ENCODE results near the gene FBXO42. TPM values are rescaled to one million over a fixed set of nuclear protein-coding genes. Genes with fewer than 3 reads are reported as not detected.
"Not testable (repeated sequence)": the region's sequence is repeated elsewhere in the genome, so short reads cannot be mapped to it uniquely, and the experiment has no call there.

The FBXO42 gene
- total and polyA plus RNA-seq, 3 experiments from 2014 or later: 15.7 to 23.8 (median 16.9) TPM

DNA sequence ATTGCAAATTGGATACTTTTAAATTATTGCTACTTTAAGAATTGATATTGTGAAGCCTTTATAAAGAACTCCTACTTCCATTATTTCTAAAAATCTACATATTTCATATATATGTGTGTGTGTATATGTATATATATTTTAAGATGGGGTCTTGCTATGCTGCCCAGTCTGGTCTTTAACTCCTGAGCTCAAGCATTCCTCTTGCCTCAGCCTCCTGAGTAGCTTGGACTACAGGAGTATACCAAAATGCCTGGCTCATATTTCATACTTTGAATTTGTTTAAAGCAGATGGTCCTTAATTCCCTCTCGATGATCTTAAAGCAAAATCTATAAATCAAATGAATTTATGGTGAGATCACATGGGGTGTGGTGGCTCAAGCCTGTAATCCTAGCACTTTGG, 90.2 kb downstream of the FBXO42 start:
- no peaks in the 10 kb centered on the region for H3K27me3 Mint-ChIP-seq
- DNase-seq: no peak
- no peaks in the 10 kb centered on the region for H3K9me3 ChIP-seq (ENCODE audit: low read length)
- H3K27me3 ChIP-seq (ENCODE audit: insufficient read depth, low read length, poor library complexity, severe bottlenecking): no peaks in the 10 kb centered on the region
- ChIA-PET POLR2A (no interaction called here), CTCF (no interaction called here)
- no peak overlapping the region for H3K27ac ChIP-seq (ENCODE audit: low read depth, low read length)
- H3K9me3 Mint-ChIP-seq: no peaks in the 10 kb centered on the region
- H3K4me3 Mint-ChIP-seq: no peak overlapping the region
- H3K4me1 Mint-ChIP-seq: peaks cover 7 to 22% (median 15%) of the 10 kb centered on the region in 3 donors
- peaks cover 0 to 19% (median 3%) of the 10 kb centered on the region in 3 donors for H3K36me3 Mint-ChIP-seq
- H3K4me1 ChIP-seq (ENCODE audit: insufficient read depth, low read length): peaks cover 6% of the 10 kb centered on the region
- H3K27ac Mint-ChIP-seq: peak overlapping the region in 1 of 8 donors; percentile 38
- H3K36me3 ChIP-seq (ENCODE audit: insufficient read depth, low read length): no peaks in the 10 kb centered on the region
- H3K4me3 ChIP-seq (ENCODE audit: low read length): no peak overlapping the region

DNA sequence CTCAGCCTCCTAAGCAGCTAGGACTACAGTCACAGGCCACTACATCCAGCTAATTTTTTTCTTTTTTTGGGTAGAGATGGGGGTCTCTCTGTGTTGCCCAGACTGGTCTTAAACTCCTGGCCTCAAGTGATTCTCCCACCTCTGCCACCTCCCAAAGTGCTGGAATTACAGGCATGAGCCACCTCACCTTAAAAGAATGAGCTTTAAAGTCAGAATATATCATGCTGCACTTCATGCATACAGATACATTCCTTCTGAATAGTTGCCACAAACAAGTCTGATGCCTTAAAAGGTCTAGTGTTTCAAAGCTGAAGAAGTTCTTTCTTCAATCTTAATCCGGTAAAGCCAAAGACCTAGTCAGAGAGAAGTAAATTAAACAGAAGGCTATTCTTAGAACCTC, 91.5 kb downstream of the FBXO42 start:
- Histone ChIP-seq H3K27ac (ENCODE audit: low read depth, low read length) (no peak overlapping the region), H3K36me3 (ENCODE audit: insufficient read depth, low read length) (peaks cover 2% of the 10 kb centered on the region), H3K9me3 (ENCODE audit: low read length) (no peaks in the 10 kb centered on the region), H3K4me3 (ENCODE audit: low read length) (no peak overlapping the region), H3K4me1 (ENCODE audit: insufficient read depth, low read length) (no peaks in the 10 kb centered on the region), H3K27me3 (ENCODE audit: insufficient read depth, low read length, poor library complexity, severe bottlenecking) (no peaks in the 10 kb centered on the region)
- Mint-ChIP-seq H3K4me3 (no peak overlapping the region), H3K36me3 (peaks cover 0 to 31% (median 3%) of the 10 kb centered on the region in 3 donors), H3K9me3 (no peaks in the 10 kb centered on the region), H3K27me3 (no peaks in the 10 kb centered on the region), H3K4me1 (peaks cover 5 to 14% (median 6%) of the 10 kb centered on the region in 3 donors), H3K27ac (no peak overlapping the region)
- no peak for DNase-seq
- ChIA-PET CTCF (interaction anchor here (1.0 to 1.3 kb wide), 2 partner anchors 16 to 182 kb away, joined by 3 to 4 read pairs; no protein-coding TSS in a partner anchor), POLR2A (no interaction called here)

DNA sequence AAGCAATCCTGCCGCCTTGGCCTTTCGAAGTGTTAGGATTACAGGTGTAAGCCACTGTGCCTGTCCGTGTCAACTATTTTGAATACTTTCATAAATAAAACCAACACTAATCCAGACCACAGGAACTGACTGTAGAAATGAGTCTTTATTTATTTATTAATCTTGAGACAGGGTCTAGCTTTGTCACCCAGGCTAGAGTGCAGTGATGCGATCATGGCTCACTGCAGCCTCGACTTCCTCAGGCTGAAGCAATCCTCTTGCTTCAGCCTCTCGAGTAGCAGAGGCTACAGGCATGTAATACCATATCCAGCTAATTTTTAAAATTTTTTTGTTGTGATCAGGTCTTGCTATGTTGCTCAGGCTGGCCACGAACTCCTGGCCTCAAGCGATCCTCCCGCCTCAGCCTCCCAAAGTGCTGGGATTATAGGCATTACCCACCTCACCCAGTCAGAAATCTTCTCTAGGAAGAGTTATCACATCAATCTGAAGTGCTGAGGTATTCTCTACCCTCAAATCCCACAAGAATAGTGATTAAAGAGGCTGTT, 93.6 kb downstream of the FBXO42 start:
- Histone ChIP-seq H3K27ac (ENCODE audit: low read depth, low read length) (no peak overlapping the region), H3K36me3 (ENCODE audit: insufficient read depth, low read length) (peaks cover 19% of the 10 kb centered on the region), H3K9me3 (ENCODE audit: low read length) (no peaks in the 10 kb centered on the region), H3K27me3 (ENCODE audit: insufficient read depth, low read length, poor library complexity, severe bottlenecking) (no peaks in the 10 kb centered on the region), H3K4me3 (ENCODE audit: low read length) (no peak overlapping the region), H3K4me1 (ENCODE audit: insufficient read depth, low read length) (no peaks in the 10 kb centered on the region)
- Mint-ChIP-seq H3K4me3 (no peak overlapping the region), H3K9me3 (no peaks in the 10 kb centered on the region), H3K36me3 (peaks cover 0 to 49% (median 2%) of the 10 kb centered on the region in 3 donors), H3K27ac (peak overlapping the region in 6 of 8 donors; percentile 9 to 79 (median 60)), H3K27me3 (no peaks in the 10 kb centered on the region), H3K4me1 (peaks cover 2 to 8% (median 4%) of the 10 kb centered on the region in 3 donors)
- DNase-seq: no peak
- POLR2A ChIA-PET: no interaction called here
- CTCF ChIA-PET: no interaction called here

DNA sequence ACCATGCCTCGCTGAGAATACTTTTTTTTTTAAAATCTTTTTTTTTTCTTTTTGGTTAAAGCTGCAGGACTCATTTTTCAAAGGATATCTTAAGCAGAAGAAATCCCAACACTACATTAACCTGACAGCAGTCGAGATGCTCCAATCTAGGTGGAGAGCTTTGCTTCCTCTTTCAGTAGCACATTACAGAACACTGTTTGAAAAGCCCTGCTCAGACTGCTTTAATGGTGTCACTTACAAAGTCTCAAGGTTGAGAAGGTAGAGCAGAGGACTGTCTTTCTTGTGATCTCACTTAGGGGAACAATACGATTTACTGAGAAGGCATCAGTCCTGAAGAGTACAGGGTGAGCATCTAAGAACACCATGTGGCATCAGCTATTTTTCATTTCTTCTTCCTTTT, 94.3 kb downstream of the FBXO42 start:
- H3K9me3 Mint-ChIP-seq: no peaks in the 10 kb centered on the region
- H3K27me3 ChIP-seq (ENCODE audit: insufficient read depth, low read length, poor library complexity, severe bottlenecking): no peaks in the 10 kb centered on the region
- no peaks in the 10 kb centered on the region for H3K9me3 ChIP-seq (ENCODE audit: low read length)
- peak overlapping the region in 3 of 8 donors; percentile 36 to 73 (median 57) for H3K27ac Mint-ChIP-seq
- ChIA-PET POLR2A (no interaction called here), CTCF (no interaction called here)
- H3K36me3 Mint-ChIP-seq: peaks cover 0 to 56% (median 2%) of the 10 kb centered on the region in 3 donors
- H3K36me3 ChIP-seq (ENCODE audit: insufficient read depth, low read length): peaks cover 25% of the 10 kb centered on the region
- H3K27me3 Mint-ChIP-seq: no peaks in the 10 kb centered on the region
- H3K4me3 Mint-ChIP-seq: no peak overlapping the region
- no peak overlapping the region for H3K4me3 ChIP-seq (ENCODE audit: low read length)
- DNase-seq: no peak
- no peak overlapping the region for H3K27ac ChIP-seq (ENCODE audit: low read depth, low read length)
- H3K4me1 ChIP-seq (ENCODE audit: insufficient read depth, low read length): no peaks in the 10 kb centered on the region
- H3K4me1 Mint-ChIP-seq: peaks cover 2 to 8% (median 4%) of the 10 kb centered on the region in 3 donors

DNA sequence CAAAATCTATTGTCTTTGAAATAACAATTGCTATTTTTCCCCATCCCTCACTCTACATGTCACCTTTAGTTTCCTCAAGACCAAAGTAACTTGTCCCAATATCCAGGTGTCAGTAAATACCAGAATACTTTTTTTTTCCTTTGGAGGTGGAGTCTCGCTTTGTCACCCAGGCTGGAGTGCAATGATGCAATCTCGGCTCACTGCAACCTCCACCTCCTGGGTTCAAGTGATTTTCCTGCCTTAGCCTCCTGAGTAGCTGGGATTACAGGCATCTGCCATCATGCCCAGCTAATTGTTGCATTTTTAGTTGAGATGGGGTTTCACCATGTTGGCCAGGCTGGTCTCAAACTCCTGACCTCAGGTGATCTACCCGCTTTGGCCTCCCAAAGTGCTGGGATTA, 94.7 kb downstream of the FBXO42 start:
- H3K36me3 Mint-ChIP-seq: peaks cover 0 to 60% (median 4%) of the 10 kb centered on the region in 3 donors
- H3K27me3 ChIP-seq (ENCODE audit: insufficient read depth, low read length, poor library complexity, severe bottlenecking); CTCF ChIA-PET; H3K9me3 ChIP-seq (ENCODE audit: low read length); H3K9me3 Mint-ChIP-seq; H3K27ac ChIP-seq (ENCODE audit: low read depth, low read length); H3K4me1 Mint-ChIP-seq; H3K27me3 Mint-ChIP-seq; H3K4me3 Mint-ChIP-seq; POLR2A ChIA-PET; H3K4me3 ChIP-seq (ENCODE audit: low read length); H3K4me1 ChIP-seq (ENCODE audit: insufficient read depth, low read length); DNase-seq: not testable (repeated sequence)
- peak overlapping the region in 3 of 8 donors; percentile 12 to 27 (median 14) for H3K27ac Mint-ChIP-seq
- H3K36me3 ChIP-seq (ENCODE audit: insufficient read depth, low read length): peaks cover 28% of the 10 kb centered on the region

DNA sequence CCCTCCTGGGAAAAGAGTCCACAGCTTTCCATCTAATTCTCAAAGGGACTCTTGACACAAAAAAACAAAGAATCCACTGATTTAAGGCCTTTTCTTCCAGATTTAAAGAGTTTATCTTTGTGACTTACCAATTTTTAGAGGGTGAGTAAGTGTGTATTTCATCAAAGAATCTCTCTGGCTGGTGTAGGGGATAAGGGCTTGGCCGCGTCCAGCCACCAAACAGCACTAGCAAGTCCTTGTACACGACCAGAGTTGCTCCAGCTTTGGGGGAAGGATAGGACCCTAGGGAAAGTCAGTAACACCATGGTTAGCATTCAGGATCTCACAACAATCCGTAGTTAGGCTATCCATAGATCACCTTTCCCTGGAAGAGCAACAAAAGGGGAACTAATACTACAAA, 95.8 kb downstream of the FBXO42 start:
- H3K36me3 ChIP-seq (ENCODE audit: insufficient read depth, low read length): peaks cover 36% of the 10 kb centered on the region
- Mint-ChIP-seq H3K9me3 (no peaks in the 10 kb centered on the region), H3K36me3 (peaks cover 0 to 69% (median 8%) of the 10 kb centered on the region in 3 donors), H3K27me3 (no peaks in the 10 kb centered on the region), H3K4me1 (peaks cover 2 to 8% (median 4%) of the 10 kb centered on the region in 3 donors), H3K27ac (peak overlapping the region in 2 of 8 donors; percentile 11 to 51), H3K4me3 (no peak overlapping the region)
- DNase-seq: no peak
- no peak overlapping the region for H3K4me3 ChIP-seq (ENCODE audit: low read length)
- CTCF ChIA-PET: no interaction called here
- H3K9me3 ChIP-seq (ENCODE audit: low read length): no peaks in the 10 kb centered on the region
- POLR2A ChIA-PET: no interaction called here
- no peaks in the 10 kb centered on the region for H3K4me1 ChIP-seq (ENCODE audit: insufficient read depth, low read length)
- H3K27me3 ChIP-seq (ENCODE audit: insufficient read depth, low read length, poor library complexity, severe bottlenecking): no peaks in the 10 kb centered on the region
- H3K27ac ChIP-seq (ENCODE audit: low read depth, low read length): no peak overlapping the region

DNA sequence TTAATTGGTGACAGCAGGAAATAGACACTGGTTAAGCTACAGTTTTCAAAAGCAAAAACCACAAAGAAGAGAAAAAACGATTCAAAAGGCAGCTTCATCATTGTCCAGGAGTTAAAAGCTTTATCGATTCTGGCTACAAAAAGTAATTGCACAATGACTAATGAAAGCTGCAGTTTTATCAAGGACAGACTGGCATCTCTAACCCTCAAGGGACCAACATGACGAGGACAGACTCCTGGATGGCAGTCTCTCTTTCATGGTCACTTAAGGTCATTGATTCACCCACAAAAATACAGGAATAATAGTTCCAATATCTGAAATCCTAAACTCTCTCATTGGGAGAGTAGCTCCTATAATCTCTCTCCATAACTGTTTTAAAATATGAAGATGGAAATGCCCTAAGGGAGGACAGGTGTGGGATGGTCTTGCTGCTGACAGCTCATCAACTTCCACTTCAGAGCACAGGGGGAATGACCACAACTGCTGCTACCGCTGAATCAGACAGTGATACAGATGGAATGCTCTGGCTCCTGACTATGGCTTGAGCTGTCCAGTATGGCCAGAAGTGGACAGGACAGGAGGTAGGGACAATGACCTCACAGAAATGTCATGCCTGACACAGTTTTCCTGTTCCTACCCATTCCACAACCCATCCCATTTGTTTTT, 97.9 kb downstream of the FBXO42 start:
- Histone ChIP-seq H3K4me3 (ENCODE audit: low read length) (no peak overlapping the region), H3K27ac (ENCODE audit: low read depth, low read length) (no peak overlapping the region), H3K27me3 (ENCODE audit: insufficient read depth, low read length, poor library complexity, severe bottlenecking) (no peaks in the 10 kb centered on the region), H3K9me3 (ENCODE audit: low read length) (no peaks in the 10 kb centered on the region), H3K36me3 (ENCODE audit: insufficient read depth, low read length) (peaks cover 36% of the 10 kb centered on the region), H3K4me1 (ENCODE audit: insufficient read depth, low read length) (peaks cover 8% of the 10 kb centered on the region)
- H3K27me3 Mint-ChIP-seq: no peaks in the 10 kb centered on the region
- peak overlapping the region in 6 of 8 donors; percentile 27 to 88 (median 42) for H3K27ac Mint-ChIP-seq
- CTCF ChIA-PET: no interaction called here
- no peak for DNase-seq
- POLR2A ChIA-PET: no interaction called here
- no peaks in the 10 kb centered on the region for H3K9me3 Mint-ChIP-seq
- peaks cover 0 to 81% (median 8%) of the 10 kb centered on the region in 3 donors for H3K36me3 Mint-ChIP-seq
- peaks cover 6 to 10% (median 7%) of the 10 kb centered on the region in 3 donors for H3K4me1 Mint-ChIP-seq
- H3K4me3 Mint-ChIP-seq: no peak overlapping the region

DNA sequence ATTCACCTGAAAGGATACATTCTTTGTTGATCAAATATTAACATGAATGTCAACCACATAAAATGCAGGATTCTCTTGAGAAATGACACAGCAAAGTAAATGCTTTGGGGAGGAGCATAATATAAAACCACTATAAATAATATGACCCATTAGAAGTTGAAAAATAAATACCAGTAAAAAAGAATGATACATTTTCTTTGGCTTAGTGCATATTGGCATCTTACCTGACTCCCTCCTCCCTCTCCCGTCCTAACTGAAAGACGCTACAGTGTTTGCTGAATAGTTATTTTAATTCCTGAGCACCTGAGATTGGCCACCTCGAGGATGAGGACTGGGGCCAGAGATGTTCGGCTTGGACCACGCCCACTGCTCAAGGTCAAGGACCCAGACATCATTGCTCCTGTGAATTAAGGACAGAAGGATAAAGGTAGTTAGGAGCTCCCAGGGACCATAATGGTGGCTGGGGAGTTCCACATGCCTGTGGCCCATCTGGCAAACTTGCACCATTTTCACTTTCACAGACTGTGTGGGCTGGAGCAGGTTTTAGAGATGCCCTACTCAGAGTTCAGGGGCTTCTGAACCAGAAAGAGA, 98.9 kb downstream of the FBXO42 start:
- peaks cover 36% of the 10 kb centered on the region for H3K36me3 ChIP-seq (ENCODE audit: insufficient read depth, low read length)
- H3K27ac ChIP-seq (ENCODE audit: low read depth, low read length): no peak overlapping the region
- ChIA-PET CTCF (no interaction called here), POLR2A (no interaction called here)
- no peaks in the 10 kb centered on the region for H3K27me3 ChIP-seq (ENCODE audit: insufficient read depth, low read length, poor library complexity, severe bottlenecking)
- no peak for DNase-seq
- no peak overlapping the region for H3K4me3 Mint-ChIP-seq
- no peaks in the 10 kb centered on the region for H3K27me3 Mint-ChIP-seq
- no peaks in the 10 kb centered on the region for H3K9me3 ChIP-seq (ENCODE audit: low read length)
- H3K4me3 ChIP-seq (ENCODE audit: low read length): no peak overlapping the region
- H3K36me3 Mint-ChIP-seq: peaks cover 0 to 87% (median 8%) of the 10 kb centered on the region in 3 donors
- H3K27ac Mint-ChIP-seq: peak overlapping the region in 4 of 8 donors; percentile 8 to 84 (median 64)
- peaks cover 7 to 18% (median 15%) of the 10 kb centered on the region in 3 donors for H3K4me1 Mint-ChIP-seq
- H3K9me3 Mint-ChIP-seq: no peaks in the 10 kb centered on the region
- H3K4me1 ChIP-seq (ENCODE audit: insufficient read depth, low read length): peaks cover 13% of the 10 kb centered on the region
